Measurements from ENCODE around the gene LNX2.
"Not testable (repeated sequence)": the region's sequence is repeated elsewhere in the genome, so short reads cannot be mapped to it uniquely, and the experiment has no call there.

Gene LNX2

DNA sequence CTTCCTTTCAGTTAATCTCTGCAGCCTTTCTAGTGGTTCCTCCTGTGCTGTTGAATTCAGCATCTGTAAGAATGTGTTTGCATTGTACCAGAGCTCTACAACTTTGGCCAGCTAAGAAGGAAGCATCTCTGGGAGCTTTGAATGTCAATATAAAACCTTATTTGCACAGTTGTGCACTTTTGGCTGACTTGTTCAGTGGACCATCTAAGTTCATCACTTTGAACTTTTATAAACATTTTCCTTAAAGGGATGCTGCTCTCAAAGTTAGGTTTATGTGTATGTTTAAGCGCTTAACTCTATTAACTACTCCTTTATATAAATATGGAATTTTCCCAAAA lies 16.9 kb upstream of the LNX2 start:
- DNase-seq (ENCODE audit: low read depth, low spot score): no peak

DNA sequence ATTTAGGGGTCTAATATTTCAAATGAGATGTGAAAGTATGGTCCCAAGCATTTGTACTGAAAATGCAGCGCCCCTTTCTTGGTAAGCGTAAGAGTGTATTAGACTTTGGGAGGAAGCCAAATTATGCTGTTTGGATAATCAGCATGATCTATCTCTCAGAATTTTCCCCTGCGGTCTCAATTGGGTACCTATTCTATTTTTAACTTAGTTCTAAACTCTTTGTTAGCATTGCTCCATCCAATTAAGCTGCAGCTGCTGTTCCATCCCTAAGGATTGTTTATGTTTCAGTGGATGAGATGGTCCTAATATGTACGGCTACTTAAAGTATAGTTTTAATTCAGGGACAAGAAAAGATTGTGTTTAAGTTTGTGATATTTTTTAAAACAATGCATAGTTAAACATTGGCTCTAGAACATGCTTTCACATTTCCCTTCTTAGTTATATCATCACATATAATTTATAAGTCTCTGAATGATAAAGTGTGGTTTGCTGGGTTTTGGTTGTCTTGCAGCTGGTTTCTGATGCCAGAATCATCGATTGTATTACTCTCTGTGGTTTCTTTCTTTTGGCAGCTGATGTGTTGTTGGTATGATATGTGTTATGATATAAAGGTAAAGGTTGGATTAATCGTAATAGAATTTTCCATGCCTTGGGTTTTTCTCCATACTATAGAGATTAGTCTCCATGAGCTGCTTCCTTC lies 16.4 kb upstream of the LNX2 start:
- DNase-seq (ENCODE audit: low read depth, low spot score): no peak

DNA sequence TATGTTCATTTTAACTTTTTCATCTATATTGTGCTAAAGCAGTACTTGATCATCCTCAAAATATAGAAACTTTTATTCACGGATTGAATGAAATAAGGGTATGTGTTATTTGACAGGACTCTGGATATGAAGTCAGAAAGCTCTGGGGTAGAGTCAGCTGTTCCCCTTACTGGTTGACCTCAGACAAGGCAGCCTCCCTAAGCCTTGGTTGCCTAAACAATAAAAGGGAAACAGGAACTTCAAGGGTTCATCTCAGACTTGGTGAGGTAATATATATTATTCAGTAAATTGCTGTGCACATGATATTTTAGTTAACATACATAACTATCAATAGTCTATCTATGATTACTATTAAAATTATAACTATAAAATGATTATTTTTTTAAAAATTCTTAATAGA lies 14.9 kb upstream of the LNX2 start:
- no peak for DNase-seq (ENCODE audit: low read depth, low spot score)

DNA sequence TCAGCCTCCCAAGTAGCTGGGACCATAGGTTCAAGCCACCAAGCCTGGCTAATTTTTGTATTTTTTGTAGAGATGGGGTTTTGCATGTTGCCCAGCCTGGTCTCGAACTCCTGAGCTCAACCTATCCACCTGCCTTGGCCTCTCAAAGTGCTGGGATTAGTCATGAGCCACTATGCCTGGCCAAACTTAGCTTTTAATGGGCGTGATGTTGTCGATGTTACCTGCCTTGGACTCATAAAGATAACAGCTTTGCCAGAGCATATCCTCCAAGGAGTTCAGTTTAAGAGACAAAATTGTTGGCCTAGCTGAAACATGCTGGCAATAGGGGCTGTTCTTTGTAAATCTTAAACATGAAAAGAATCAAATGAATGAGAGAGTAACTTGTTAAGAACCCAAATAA lies 14.5 kb upstream of the LNX2 start:
- no peak for DNase-seq (ENCODE audit: low read depth, low spot score)

DNA sequence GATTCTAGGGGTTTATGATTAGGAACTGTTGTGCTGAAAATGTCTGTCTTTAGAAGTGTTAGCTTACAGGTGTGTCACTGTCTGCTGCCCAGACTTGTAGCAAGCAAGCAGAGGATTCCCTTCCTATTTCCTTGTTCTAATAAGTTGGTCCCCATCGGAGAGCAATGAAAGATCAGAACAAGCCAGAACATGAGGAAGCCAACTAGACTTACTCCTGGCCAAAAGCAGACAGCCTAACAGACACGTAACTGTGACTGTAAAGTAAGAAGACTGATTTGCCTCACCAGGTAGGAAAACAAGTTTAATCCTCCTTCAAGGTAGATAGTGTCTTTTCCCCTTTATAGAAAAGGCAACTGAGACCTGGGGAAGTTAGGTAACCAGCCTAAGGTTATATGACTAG lies 13.9 kb upstream of the LNX2 start:
- DNase-seq (ENCODE audit: low read depth, low spot score): no peak

DNA sequence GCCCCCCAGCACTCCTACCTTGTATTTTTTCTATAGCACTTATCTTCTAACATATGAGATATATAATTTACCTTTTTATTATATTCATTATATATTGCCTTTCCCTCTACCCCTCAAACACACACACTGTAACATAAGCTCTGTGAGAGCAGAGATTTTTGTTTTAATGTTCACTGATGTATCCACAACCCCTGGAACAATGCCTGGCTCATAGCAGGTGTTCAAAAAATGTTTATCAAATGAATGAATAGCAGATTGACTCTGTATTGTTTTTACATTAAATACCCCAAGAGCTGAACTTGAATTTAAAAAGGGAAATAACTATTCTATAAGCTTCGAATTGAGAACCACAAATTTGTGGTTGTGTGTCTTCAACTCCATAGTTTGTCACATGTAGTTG lies 12.3 kb upstream of the LNX2 start:
- no peak for DNase-seq (ENCODE audit: low read depth, low spot score)

DNA sequence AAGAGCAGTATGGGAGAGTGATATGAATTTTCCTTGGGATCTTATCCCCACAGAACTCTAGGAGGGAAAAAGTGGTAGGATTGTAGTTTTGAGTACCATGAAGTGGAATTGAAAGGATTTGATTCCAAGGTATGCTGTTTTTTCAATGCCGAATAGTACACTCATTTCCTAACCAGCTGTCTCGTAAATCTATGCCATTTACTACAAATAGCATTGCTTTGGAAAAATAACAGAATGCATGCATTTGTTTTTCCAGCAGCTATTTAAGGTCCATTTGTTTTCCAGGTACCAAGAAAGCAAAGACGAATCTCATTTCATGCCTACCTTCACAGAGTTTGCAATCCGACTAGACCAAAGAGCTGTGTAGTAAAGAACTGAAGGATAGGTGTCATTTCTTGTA lies 11.9 kb upstream of the LNX2 start:
- no peak for DNase-seq (ENCODE audit: low read depth, low spot score)

DNA sequence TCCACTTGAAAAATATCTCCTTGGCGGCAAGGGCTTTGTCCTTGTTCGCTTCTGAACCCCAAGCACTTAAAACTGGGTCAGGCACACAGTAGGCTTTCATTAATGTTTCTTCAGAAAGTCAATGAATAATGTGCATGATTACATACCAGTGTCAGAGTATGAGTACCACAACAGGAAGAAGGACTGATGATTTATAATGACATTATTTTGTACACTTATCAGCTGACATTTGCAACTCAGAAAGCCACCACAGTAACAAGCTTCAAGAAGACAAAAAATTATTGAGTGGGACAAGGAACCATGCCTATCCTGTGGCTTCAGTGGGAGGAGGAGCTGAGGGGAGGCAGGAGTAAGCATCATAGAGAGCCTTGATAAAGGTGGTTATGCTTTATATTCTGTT lies 11.3 kb upstream of the LNX2 start:
- no peak for DNase-seq (ENCODE audit: low read depth, low spot score)

DNA sequence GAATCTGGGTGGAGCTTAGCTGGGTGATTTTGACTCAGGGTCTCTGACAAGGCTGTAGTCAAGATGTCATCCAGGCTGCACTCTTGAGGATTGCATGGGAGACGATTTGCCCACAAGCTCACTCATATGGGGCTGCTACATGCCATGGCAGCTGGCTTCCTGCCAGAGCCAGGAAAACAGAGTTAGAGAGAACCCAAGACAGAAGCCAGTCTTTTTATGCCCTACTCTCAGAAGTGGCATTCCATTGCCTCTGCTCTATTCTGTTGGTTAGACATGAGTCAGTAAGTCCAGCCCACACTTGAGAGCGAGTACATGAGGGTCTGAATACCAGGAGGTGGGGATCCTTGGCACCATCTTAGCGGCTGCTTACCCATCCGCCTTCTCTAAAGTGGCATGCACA lies 10.8 kb upstream of the LNX2 start:
- no peak for DNase-seq (ENCODE audit: low read depth, low spot score)

DNA sequence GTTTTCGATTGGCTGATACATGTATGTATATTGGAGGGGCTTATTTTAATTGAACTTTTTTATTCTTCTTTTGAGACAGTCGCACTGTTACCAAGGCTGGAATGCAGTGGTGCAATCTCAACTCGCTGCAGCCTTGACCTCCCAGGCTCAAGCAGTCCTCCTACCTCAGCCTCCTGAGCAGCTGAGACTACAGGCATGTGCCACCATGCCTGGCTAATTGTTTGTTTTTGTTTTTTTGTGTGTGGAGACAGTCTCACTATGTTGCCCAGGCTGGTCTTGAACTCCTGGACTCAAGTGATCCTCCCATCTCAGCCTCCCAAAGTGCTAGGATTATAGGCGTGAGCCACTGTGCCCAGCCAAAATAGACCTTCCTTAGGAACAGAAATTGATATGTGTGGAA lies 8.4 kb upstream of the LNX2 start:
- not testable (repeated sequence) for DNase-seq (ENCODE audit: low read depth, low spot score)

DNA sequence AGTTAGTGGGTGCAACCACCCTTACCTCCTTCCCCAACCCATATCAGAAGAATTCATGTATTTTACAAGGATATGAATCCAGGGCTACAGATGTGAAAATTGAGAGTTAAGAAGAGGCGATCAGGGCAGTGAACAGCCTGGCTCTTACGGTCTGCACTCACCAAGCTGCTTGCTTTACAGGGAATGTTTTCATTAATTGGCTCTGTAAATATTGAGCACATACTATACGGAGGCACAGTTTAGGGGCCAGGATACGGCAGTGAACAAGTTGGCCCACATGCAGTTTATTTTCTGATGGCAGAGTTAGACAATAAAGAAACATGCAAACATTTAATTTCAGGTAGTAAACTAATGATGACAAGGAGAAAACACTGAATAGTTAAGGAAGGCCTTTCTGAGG lies 7.8 kb upstream of the LNX2 start:
- no peak for DNase-seq (ENCODE audit: low read depth, low spot score)

DNA sequence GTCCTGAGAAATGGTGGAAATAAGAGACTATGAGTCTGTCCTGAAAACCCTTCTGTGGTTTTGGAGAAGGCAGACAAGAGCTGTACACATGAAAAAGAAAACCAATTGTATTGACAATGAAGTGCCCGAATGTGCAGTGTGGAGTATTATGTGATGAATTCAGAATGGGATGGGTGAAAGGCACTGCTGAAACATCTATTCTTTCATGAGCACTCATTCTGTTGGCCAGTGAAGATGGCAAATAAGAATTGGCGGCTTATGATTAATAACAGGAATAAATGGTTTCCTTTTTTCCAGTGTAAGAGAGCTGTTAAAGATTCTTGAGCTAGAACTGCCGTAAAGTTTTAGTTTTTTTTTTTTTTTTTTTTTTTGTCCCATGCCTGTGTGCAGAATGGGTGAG lies 7.1 kb upstream of the LNX2 start:
- DNase-seq (ENCODE audit: low read depth, low spot score): no peak

DNA sequence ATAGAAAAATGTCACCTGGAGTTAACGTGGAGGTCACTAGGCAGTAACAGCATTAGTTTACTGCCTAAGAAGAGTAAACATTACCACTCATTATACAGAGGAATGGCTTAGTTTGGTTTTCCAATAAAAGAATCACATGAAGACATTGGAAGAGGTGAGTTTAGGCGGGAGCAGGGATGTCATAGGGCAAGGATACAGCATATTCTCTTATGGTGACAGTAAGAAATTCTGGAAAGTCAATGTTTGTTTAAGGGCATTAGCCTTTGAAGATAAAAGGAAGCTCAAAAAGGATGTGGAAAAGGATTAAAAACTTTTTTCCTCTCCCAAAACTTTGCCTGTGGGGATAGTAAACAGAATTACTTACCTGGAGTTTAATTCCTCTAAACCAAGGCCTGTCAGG lies 5.5 kb upstream of the LNX2 start:
- DNase-seq (ENCODE audit: low read depth, low spot score): no peak

DNA sequence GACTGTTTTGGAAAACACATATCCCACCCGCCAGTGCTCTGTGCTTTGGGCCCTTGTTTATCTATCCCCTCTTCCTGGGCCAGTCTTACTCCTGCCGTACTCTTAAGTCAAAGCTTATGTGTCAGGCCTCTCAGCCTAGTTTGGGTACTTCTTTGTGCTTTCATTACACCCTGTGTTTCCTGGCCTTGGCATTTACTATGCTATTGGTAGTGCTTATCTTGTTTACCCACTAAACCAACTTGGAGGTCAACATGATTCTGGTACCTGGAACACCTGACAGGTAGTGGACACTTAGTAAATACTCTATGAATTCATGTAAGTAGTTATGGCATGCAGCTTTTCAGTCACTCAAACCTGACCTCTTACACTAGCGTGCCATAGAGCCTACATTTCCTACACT lies 3.7 kb upstream of the LNX2 start:
- DNase-seq (ENCODE audit: low read depth, low spot score): no peak

DNA sequence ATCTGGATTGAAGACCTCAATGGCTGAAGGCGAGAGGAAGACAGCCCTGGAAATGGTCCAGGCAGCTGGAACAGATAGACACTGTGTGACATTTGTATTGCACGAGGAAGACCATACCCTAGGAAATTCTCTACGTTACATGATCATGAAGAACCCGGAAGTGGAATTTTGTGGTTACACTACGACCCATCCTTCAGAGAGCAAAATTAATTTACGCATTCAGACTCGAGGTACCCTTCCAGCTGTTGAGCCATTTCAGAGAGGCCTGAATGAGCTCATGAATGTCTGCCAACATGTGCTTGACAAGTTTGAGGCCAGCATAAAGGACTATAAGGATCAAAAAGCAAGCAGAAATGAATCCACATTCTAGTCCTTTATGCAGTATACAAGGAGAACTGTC lies 2.6 kb upstream of the LNX2 start:
- DNase-seq (ENCODE audit: low read depth, low spot score): no peak

DNA sequence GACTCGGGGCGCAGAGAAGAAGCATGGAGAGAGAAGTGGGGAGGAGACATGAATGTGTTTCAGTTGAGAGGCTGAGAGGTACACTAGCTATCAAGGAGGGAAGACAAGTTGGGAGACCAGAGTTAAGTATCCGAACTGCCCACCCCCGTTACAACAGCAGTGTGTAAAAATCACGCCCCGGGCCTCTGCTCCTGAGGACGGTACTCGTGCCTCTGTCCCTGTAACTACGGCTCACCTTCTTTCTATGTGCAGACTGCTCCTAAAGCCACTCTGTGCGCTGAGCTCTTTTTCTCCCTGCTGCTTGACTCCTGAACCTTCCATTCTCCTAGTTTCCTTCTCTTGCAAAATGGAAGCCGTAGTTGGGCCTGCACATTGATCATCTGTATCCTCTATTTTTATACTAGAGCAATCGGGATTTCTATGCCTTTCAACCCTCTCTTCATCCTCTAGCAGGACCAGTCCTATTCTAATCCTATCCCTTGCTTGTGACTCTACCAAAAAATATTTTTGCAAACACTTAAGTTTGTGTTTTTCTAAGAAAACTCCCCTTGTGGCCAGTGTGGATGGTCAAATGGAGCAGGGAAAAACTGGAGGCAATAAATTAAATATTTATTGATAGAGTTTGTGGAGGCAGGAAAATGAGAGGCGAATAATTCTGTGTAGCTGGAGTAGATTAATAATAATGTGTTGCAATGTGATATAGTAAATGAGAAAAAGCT lies 1.9 kb upstream of the LNX2 start:
- peak; percentile 23 for DNase-seq (ENCODE audit: low read depth, low spot score)

DNA sequence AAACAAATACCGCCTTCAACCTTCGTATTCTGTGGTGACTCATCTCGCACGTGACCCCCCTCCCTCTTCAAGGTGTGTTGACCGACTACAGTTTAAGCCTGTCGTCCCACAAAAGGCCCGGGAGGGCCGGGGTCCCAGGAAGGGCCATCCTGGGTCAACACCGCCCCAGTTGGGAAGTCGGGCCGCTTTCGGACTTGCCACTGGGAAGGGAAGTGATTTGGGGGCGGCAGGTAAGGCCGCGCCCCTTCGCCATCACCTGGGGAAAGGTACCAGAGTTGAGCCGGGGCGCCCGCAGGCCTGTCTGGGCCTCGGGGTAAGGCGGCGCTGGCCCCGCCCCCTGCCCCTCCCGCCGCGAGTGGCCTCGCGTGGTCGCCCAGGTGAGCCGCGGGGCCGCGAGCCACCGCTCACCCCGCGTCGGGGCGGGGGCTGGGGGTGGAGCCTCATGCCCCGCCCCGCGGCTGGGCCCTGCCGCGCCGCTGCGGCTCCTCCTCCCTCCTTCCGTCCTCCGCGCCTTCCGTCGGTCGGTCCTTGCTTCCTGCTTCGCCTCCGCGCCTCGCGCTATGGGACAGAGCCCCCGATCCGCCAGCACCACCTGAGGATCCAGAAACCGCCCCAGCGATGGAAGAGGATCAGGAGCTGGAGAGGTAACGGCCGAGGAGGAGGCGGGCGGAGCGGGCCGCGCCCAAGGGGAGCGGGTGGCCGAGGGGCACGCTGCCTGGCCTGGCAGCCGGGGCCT lies 1.2 kb upstream of the LNX2 start, which contains the start of gene POLR1D:
Gene POLR1D (plus strand): TSS at position 527 of the 736 bp plus-strand sequence. CDS start 92 bp downstream, at position 619.
- peak; percentile 92 for DNase-seq (ENCODE audit: low read depth, low spot score)

DNA sequence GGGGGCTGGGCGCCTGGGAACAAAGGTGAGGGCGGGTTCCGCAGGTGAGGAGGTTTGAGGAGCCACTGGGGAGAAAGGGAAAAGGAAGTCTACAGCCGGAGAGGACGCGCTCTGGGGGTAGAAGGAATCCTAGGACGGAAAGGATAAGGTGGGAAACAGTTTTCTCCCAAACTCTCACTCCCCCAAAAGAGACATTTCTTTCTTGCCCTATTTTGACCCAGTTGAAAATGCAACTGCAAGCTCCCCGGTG lies 712 bp upstream of the LNX2 start:
- no peak for DNase-seq (ENCODE audit: low read depth, low spot score)

DNA sequence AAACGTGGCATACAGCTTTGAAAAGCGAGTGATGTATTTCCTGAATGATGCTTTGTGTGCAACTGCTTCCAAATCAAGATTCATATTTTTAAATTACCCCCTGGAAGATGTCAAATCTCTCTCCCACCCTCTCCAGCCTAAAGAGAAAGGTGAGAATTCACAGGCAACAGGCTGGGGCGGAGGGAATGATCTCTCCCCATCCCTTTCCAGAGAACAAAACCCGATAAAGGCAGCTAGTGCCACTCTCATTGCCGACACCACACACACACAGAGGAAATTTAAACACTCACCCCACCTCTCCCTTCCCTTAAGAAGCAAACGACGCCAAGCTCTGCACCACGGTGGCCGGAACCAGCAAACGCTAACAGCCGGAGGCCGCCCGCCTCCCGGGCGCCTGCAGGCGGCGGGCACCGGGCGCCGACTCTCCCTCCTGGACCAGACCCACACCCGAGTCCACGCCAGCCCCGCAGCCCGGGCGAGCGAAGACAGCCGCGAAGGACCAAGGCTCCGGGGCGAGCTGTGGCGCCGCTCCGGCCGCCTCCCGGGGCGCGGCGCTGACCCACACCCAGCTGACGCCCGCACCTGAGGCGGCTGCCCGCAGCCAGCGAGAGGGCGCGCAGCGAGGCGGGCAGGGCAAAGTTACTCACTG lies 477 bp downstream of the LNX2 start:
- DNase-seq (ENCODE audit: low read depth, low spot score): no peak

DNA sequence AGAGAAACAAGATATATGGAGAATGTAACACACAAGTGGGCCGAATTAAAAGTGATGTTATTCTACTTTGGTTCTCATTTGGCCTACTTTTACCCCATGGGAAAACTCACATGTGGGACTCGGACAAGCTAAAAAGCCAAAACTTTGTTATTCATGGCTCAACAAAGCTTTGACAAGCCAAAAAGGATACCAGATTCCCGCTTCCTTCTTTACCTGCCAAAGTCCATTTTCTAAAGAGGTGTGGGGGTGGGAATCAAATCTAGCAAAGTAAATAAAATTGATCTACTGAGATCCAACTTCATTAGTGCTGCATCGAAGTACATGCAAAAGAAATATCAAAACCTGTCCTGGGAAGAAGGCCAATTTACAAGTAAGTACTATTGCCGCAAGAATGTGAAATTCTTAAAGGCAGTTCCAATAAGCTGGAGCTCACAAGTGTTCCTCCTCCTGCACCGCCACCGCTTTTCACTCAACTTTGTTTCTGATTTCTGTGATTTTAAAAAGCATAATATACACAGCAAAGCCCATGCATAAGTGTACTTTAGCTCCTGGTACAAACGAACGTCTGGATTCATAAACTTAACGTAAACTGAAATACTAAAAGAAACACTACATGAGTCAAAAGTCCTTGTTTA lies 1.1 kb downstream of the LNX2 start:
- peak; percentile 74 for DNase-seq (ENCODE audit: low read depth, low spot score)

DNA sequence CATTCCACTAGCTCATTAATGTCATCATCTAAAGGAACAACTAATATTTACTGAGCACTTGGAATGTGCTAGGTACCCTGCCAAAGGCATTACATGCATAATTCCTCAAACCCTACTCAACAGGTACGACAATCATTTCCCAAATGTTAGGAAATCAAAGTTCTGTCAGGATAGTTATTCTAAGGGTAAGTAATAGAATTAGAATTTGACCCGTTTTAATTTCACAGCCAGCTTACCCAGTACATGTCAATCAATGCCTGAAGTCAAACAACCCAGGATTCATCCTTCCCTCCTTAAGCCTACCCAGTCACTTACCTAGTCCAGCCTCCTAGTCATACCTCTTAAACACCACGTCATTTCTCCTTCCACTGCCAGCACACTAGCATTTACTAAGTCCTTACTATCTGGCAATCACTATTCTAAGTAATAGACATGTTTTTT lies 2.4 kb downstream of the LNX2 start:
- DNase-seq (ENCODE audit: low read depth, low spot score): no peak

DNA sequence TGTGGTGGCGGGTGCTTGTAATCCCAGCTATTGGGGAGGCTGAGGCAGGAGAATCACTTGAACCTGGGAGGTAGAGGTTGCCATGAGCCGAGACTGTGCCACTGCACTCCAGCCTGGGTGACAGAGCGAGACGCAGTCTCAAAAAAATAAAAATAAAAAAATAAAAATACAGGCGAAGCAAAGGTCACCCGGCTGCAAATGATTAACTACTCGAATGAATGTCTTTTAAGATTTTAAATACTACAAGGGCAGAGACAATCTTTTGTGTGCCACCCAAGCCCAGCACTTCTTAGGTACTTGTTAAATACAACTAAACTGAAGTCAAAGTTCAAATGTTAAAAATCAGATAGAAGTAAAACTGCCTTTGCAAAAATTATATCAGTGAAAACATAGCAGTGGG lies 6.7 kb downstream of the LNX2 start:
- no peak for DNase-seq (ENCODE audit: low read depth, low spot score)
